ENCODE data around the gene RFNG. TPM values are rescaled to one million over a fixed set of nuclear protein-coding genes. Genes with fewer than 3 reads are reported as not detected.
A peak's percentile ranks its signal among the peaks of the same experiment; 100 is the strongest.

RFNG gene
- total RNA-seq, 1 donor from 2014 or later: 13.6 TPM

DNA sequence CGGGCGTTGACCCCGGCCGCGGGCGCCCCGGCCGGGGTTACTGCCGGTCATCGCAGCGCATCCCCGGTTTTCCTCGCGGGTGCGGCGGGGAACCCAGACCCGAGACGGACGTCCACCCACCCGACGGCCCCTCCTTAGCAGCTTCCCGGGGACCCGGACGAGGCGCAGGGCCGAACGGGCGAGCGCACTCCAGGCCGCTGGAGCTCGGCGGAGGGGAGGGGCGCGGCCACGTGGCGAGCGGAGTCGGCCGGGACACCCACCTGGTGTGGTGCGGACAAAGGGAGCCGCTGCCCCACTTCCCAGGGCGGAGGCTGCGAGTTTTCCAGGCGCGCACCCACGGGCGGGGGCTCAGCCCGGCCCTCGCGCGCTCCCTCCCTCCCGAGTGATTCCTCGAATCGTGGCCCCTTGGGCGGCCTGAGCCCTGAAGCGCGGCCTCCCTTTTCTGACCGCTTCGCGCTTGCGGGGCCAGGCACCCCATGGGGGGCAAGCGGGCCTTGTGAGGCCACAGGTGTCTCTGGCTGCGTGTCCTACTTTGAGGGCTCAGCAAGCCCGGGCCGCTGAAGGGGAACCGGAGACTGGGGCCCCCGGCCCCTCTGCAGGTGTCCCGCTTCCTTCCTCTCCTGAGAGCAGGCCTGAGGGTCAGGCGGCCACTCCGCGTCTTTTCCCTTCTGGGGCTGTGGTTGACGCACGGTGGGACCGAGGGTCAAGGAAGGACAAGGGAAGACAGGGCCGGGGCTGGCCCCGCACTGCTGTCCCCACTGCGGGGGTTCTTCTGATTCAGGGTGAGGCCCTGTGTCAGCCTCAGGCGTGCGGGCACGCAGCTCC, 47.5 kb upstream of the RFNG start:
- Histone ChIP-seq H3K4me3 (peak overlapping the region; percentile 47), H3K79me2 (ENCODE audit: low read depth) (peaks cover 69% of the 10 kb centered on the region), H4K20me1 (ENCODE audit: low read depth) (peaks cover 31% of the 10 kb centered on the region), H3K9me3 (ENCODE audit: low read depth) (no peaks in the 10 kb centered on the region), H3K4me1 (peaks cover 61% of the 10 kb centered on the region), H3F3A (ENCODE audit: low read depth) (peaks cover 48% of the 10 kb centered on the region), H3K27me3 (no peaks in the 10 kb centered on the region), H2AFZ (replicated peaks) (no peak overlapping the region), H3K4me2 (peak overlapping the region; percentile 72), H3K36me3 (no peaks in the 10 kb centered on the region), H3K9ac (peak overlapping the region; percentile 51), H3K27ac (peak overlapping the region; percentile 93)
- Mint-ChIP-seq H3K27ac (peak overlapping the region; percentile 74), H3K9me3 (no peaks in the 10 kb centered on the region), H3K27me3 (ENCODE audit: insufficient read depth, low read depth) (peaks cover 4% of the 10 kb centered on the region), H3K4me1 (peaks cover 34% of the 10 kb centered on the region), H3K4me3 (peak overlapping the region; percentile 81), H3K36me3 (peaks cover 2% of the 10 kb centered on the region)
- peak; percentile 56 for DNase-seq (ENCODE audit: low spot score)
- no peak for TF ChIP-seq EZH2 (IDR thresholded peaks at IDR 0.05)
- no peak for TF ChIP-seq EZH2phosphoT487 (IDR thresholded peaks at IDR 0.05)
- TF ChIP-seq, protein P1, sequence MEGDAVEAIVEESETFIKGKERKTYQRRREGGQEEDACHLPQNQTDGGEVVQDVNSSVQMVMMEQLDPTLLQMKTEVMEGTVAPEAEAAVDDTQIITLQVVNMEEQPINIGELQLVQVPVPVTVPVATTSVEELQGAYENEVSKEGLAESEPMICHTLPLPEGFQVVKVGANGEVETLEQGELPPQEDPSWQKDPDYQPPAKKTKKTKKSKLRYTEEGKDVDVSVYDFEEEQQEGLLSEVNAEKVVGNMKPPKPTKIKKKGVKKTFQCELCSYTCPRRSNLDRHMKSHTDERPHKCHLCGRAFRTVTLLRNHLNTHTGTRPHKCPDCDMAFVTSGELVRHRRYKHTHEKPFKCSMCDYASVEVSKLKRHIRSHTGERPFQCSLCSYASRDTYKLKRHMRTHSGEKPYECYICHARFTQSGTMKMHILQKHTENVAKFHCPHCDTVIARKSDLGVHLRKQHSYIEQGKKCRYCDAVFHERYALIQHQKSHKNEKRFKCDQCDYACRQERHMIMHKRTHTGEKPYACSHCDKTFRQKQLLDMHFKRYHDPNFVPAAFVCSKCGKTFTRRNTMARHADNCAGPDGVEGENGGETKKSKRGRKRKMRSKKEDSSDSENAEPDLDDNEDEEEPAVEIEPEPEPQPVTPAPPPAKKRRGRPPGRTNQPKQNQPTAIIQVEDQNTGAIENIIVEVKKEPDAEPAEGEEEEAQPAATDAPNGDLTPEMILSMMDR (IDR thresholded peaks at IDR 0.05): no peak

DNA sequence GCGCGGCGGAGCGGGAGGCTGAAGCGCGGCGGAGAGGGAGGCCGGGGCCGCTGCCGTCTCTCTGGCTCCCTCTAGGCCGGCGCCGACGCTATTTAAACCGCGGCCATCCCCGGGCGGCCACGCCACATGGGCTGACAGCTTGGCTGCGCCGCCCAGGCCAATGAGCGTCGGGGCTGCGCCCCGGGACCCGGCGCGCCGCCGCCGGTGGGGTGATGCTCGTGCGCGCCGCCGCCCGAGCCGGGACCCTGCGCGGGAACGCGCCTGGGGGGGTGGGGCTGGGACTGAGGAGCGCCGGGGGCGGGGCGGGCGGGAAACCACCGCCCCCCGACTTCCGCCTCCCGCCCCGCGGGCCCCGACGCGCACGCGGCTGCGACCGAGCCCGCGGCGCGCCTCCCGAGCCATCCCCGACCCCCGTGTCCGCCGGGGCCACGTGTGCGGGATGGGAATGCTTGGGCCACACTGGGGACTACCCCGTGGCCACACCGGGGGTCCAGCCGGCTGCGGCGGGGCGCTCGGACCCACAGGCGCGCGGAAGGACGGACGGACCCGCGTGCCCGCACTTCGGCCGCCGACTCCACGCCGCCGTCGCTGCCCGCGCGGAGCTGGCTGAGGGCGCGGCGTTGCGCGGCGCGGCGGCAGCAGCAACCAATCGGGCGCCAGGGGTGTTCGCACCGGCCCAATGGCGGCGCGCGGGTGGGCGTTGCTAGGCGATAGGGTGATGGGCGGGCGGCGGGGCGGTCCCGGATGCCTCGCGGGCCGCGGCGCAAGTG, 46.7 kb upstream of the RFNG start, which contains the start of gene FASN:
FASN (minus strand) TSS at position 68 of the 770 bp plus-strand sequence. CDS start 1,791 bp downstream, outside the sequence.
- no peaks in the 10 kb centered on the region for H3K9me3 ChIP-seq (ENCODE audit: low read depth)
- H3K9ac ChIP-seq: peak within 1 kb of the TSS; percentile 99
- DNase-seq (ENCODE audit: low spot score): peak; percentile 99
- peak within 1 kb of the TSS; percentile 99 for H3K27ac ChIP-seq
- H3F3A ChIP-seq (ENCODE audit: low read depth): peaks cover 40% of the 10 kb centered on the region
- peak within 1 kb of the TSS; percentile 100 for H3K4me3 ChIP-seq
- H3K4me2 ChIP-seq: peak within 1 kb of the TSS; percentile 96
- H3K79me2 ChIP-seq (ENCODE audit: low read depth): peaks cover 77% of the 10 kb centered on the region
- H3K36me3 ChIP-seq: no peaks in the 10 kb centered on the region
- Mint-ChIP-seq H3K4me3 (peak within 1 kb of the TSS; percentile 83), H3K9me3 (no peaks in the 10 kb centered on the region), H3K27me3 (ENCODE audit: insufficient read depth, low read depth) (peaks cover 4% of the 10 kb centered on the region), H3K36me3 (peaks cover 3% of the 10 kb centered on the region), H3K27ac (no peak within 1 kb of the TSS), H3K4me1 (peaks cover 28% of the 10 kb centered on the region)
- peaks cover 53% of the 10 kb centered on the region for H3K4me1 ChIP-seq
- no peaks in the 10 kb centered on the region for H3K27me3 ChIP-seq
- peaks cover 38% of the 10 kb centered on the region for H4K20me1 ChIP-seq (ENCODE audit: low read depth)
- TF ChIP-seq EZH2 (IDR thresholded peaks at IDR 0.05): peak; percentile 1
- TF ChIP-seq, protein P1 (IDR thresholded peaks at IDR 0.05): peak; percentile 55
- no peak for TF ChIP-seq EZH2phosphoT487 (IDR thresholded peaks at IDR 0.05)
- no peak within 1 kb of the TSS for H2AFZ ChIP-seq (replicated peaks)

DNA sequence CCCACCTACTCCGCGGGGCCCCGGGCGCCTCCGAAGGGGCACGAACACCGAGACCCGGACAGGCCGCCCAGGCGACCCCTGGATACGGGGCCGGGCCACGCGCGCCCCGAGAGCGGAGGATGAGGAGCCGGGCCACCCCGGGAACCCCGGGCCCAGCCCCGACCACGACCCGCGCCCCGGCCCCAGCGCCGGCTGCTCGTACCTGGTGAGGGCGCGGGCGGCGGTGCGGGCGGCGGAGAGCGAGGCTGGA, 46.2 kb upstream of the RFNG start:
- peaks cover 23% of the 10 kb centered on the region for H3K4me1 Mint-ChIP-seq
- H3K4me3 Mint-ChIP-seq: peak overlapping the region; percentile 80
- peaks cover 4% of the 10 kb centered on the region for H3K27me3 Mint-ChIP-seq (ENCODE audit: insufficient read depth, low read depth)
- peaks cover 48% of the 10 kb centered on the region for H3K4me1 ChIP-seq
- peak overlapping the region; percentile 96 for H3K4me2 ChIP-seq
- H3K4me3 ChIP-seq: peak overlapping the region; percentile 100
- peaks cover 43% of the 10 kb centered on the region for H4K20me1 ChIP-seq (ENCODE audit: low read depth)
- peaks cover 82% of the 10 kb centered on the region for H3K79me2 ChIP-seq (ENCODE audit: low read depth)
- no peaks in the 10 kb centered on the region for H3K9me3 Mint-ChIP-seq
- peak overlapping the region; percentile 99 for H3K9ac ChIP-seq
- H3K27me3 ChIP-seq: no peaks in the 10 kb centered on the region
- no peak for DNase-seq (ENCODE audit: low spot score)
- TF ChIP-seq, protein P1 (IDR thresholded peaks at IDR 0.05): no peak
- no peak for TF ChIP-seq EZH2phosphoT487 (IDR thresholded peaks at IDR 0.05)
- TF ChIP-seq EZH2 (IDR thresholded peaks at IDR 0.05): no peak
- no peaks in the 10 kb centered on the region for H3K36me3 ChIP-seq
- H3F3A ChIP-seq (ENCODE audit: low read depth): peaks cover 35% of the 10 kb centered on the region
- peak overlapping the region; percentile 98 for H3K27ac ChIP-seq
- H3K9me3 ChIP-seq (ENCODE audit: low read depth): no peaks in the 10 kb centered on the region
- H2AFZ ChIP-seq (replicated peaks): no peak overlapping the region
- no peak overlapping the region for H3K27ac Mint-ChIP-seq
- H3K36me3 Mint-ChIP-seq: peaks cover 4% of the 10 kb centered on the region

All from neural progenitor cell (in vitro differentiated cells).